HCT116 (cell line): Measurements from ENCODE around the gene CATSPERZ. TPM values are rescaled to one million over a fixed set of nuclear protein-coding genes. Genes with fewer than 3 reads are reported as not detected.

ENCODE experiments used
- ATAC-seq: fragments of 200-7000 bp; cut with Tn5 transposase; 2 replicates; pipeline ENCODE4 v1.9.1; 2020; ENCODE audit warnings: mild to moderate bottlenecking, moderate library complexity
- BruUV-seq: library from RNA; stranded (reverse); fragments of 400-500 nt; replicated peaks from 2 replicates; lab custom pipeline; 2021; lab: Mats Ljungman, UMichigan
- CTCF ChIA-PET: fragments of 300-600 bp; sonication (Branson Sonifier 250); formaldehyde crosslinking; loops from one replicate; lab custom pipeline; 2021; ENCODE audit warnings: antibody characterized with exemption; lab: Charles Lee
- POLR2A ChIA-PET: fragments of 300-600, 350-600 bp; sonication (Branson Sonifier 250); formaldehyde crosslinking; loops from one replicate; lab custom pipeline; 2021; ENCODE audit warnings: antibody characterized with exemption; lab: Charles Lee
- RAD21 ChIA-PET, 2 experiments: fragments of 300-600 bp; sonication (Branson Sonifier 250); formaldehyde crosslinking; loops; one replicate each; lab custom pipeline; 2023; ENCODE audit warnings: low total read pairs in 2 of 2; ENCODE audit not compliant: uncharacterized antibody in 2 of 2, unreplicated experiment in 2 of 2, low non-redundant PET in 1 of 2; lab: Charles Lee
- DNase-seq: peaks from one replicate; pipeline ENCODE4 v3.0.0-alpha.2; 2010; ENCODE audit warnings: low read depth, low spot score
- H2AFZ ChIP-seq: fragments of 200-600 bp; shearing (Covaris generic), sonication (generic); 2 replicates; pipeline ENCODE4 v1.6.1; 2017; ENCODE audit warnings: low read depth, mixed run types, mixed read lengths, antibody characterized with exemption, low read length; ENCODE audit not compliant: poor library complexity, severe bottlenecking
- H3K27ac ChIP-seq: 2 replicates; pipeline ENCODE4 v1.5.1; 2012; ENCODE audit warnings: low read depth, low read length
- H3K27me3 ChIP-seq: fragments of 200-600 bp; sonication (generic); 2 replicates; pipeline ENCODE4 v1.6.1; 2016; ENCODE audit warnings: mixed run types, low read length, mixed read lengths; ENCODE audit not compliant: insufficient read depth
- H3K36me3 ChIP-seq, 2 experiments: fragments of 200-500 bp in 1 of 2; fragments of 200-600 bp in 1 of 2; sonication (Bioruptor generic) in 1 of 2; sonication (generic) in 1 of 2; 2 replicates each; pipeline versions ENCODE4 v1.5.1 to v1.6.1; 2014 to 2016; ENCODE audit warnings: low read length in 2 of 2, inconsistent platforms in 1 of 2, mixed read lengths in 1 of 2, mixed run types in 1 of 2; ENCODE audit not compliant: insufficient read depth in 2 of 2, control insufficient read depth in 1 of 2
- H3K4me1 ChIP-seq, 2 experiments: fragments of 200-600 bp in 1 of 2; sonication (generic) in 1 of 2; 2 replicates each; pipeline versions ENCODE4 v1.5.1 to v1.6.1; 2012 to 2017; ENCODE audit warnings: low read length in 2 of 2, inconsistent platforms in 1 of 2, mild to moderate bottlenecking in 1 of 2, mixed read lengths in 1 of 2, mixed run types in 1 of 2, moderate library complexity in 1 of 2; ENCODE audit not compliant: insufficient read depth in 2 of 2, control insufficient read depth in 1 of 2
- H3K4me2 ChIP-seq: fragments of 200-600 bp; sonication (generic); 2 replicates; pipeline ENCODE4 v1.6.1; 2017; ENCODE audit warnings: mixed run types, low read length, mixed read lengths
- H3K4me3 ChIP-seq, 2 experiments: fragments of 200-600 bp in 1 of 2; sonication (generic) in 1 of 2; replicated peaks in 1 of 2; 2 replicates each; pipeline ENCODE4 v1.5.1; 2011 to 2016; ENCODE audit warnings: low read length in 2 of 2, control low read depth in 1 of 2, low read depth in 1 of 2, mild to moderate bottlenecking in 1 of 2, mixed read lengths in 1 of 2, mixed run types in 1 of 2
- H3K79me2 ChIP-seq: fragments of 200-600 bp; sonication (generic); 2 replicates; pipeline ENCODE4 v1.6.1; 2017; ENCODE audit warnings: mild to moderate bottlenecking, mixed run types, low read length, moderate library complexity, mixed read lengths; ENCODE audit not compliant: insufficient read depth
- H3K9ac ChIP-seq: fragments of 200-600 bp; sonication (generic); 2 replicates; pipeline ENCODE4 v1.6.1; 2016; ENCODE audit warnings: low read length, mixed read lengths
- H3K9me2 ChIP-seq: fragments of 200-600 bp; sonication (generic), shearing (Covaris generic); 2 replicates; pipeline ENCODE4 v1.6.1; 2017; ENCODE audit warnings: mixed run types, mild to moderate bottlenecking, moderate library complexity; ENCODE audit not compliant: insufficient read depth
- H3K9me3 ChIP-seq, 2 experiments: fragments of 200-500 bp in 1 of 2; fragments of 200-600 bp in 1 of 2; sonication (Bioruptor generic) in 1 of 2; sonication (generic) in 1 of 2; 2 replicates each; pipeline ENCODE4 v1.6.1; 2014 to 2017; ENCODE audit warnings: low read length in 2 of 2, mixed read lengths in 2 of 2, inconsistent platforms in 1 of 2, low read depth in 1 of 2, mild to moderate bottlenecking in 1 of 2, mixed run types in 1 of 2, moderate library complexity in 1 of 2; ENCODE audit not compliant: control insufficient read depth in 1 of 2, insufficient read depth in 1 of 2
- H4K20me1 ChIP-seq: fragments of 200-600 bp; sonication (generic), shearing (Covaris generic); 2 replicates; pipeline ENCODE4 v1.6.1; 2017; ENCODE audit warnings: mixed run types, mild to moderate bottlenecking, moderate library complexity; ENCODE audit not compliant: insufficient read depth
- ATF3 ChIP-seq: IDR thresholded peaks from 2 replicates; pipeline ENCODE4 v1.6.1; 2012
- CBX3 ChIP-seq: IDR thresholded peaks from 2 replicates; pipeline ENCODE4 v1.6.1; 2012; ENCODE audit warnings: low read depth
- CEBPB ChIP-seq: IDR thresholded peaks from 2 replicates; pipeline ENCODE4 v1.6.1; 2012; ENCODE audit warnings: low read depth
- EGR1 ChIP-seq: IDR thresholded peaks from 2 replicates; pipeline ENCODE4 v1.6.1; 2012; ENCODE audit warnings: low read depth
- ELF1 ChIP-seq: IDR thresholded peaks from 2 replicates; pipeline ENCODE4 v1.6.1; 2012; ENCODE audit warnings: low read depth, borderline replicate concordance
- EZH2 ChIP-seq: fragments of 200-600 bp; sonication (generic); IDR thresholded peaks from 2 replicates; pipeline ENCODE4 v1.6.1; 2017; ENCODE audit warnings: antibody characterized with exemption, mixed run types
- JUND ChIP-seq: IDR thresholded peaks from 2 replicates; pipeline ENCODE4 v1.6.1; 2012
- POLR2A ChIP-seq: IDR thresholded peaks from 2 replicates; pipeline ENCODE4 v1.7.0; 2011; ENCODE audit warnings: borderline replicate concordance; ENCODE audit not compliant: insufficient read depth, insufficient read length; ENCODE audit errors: extremely low read depth
- POLR2AphosphoS5 ChIP-seq: IDR thresholded peaks from 2 replicates; pipeline ENCODE4 v1.6.1; 2011; ENCODE audit warnings: mild to moderate bottlenecking, low read depth, low read length, moderate library complexity
- REST ChIP-seq: IDR thresholded peaks from 2 replicates; pipeline ENCODE4 v1.6.1; 2012; ENCODE audit warnings: low read depth
- SIN3A ChIP-seq: IDR thresholded peaks from 2 replicates; pipeline ENCODE4 v1.6.1; 2012; ENCODE audit warnings: low read depth
- SP1 ChIP-seq: IDR thresholded peaks from 2 replicates; pipeline ENCODE4 v1.6.1; 2012; ENCODE audit warnings: low read depth
- SRF ChIP-seq: IDR thresholded peaks from 2 replicates; pipeline ENCODE4 v1.6.1; 2012; ENCODE audit warnings: low read depth
- TCF7L2 ChIP-seq: IDR thresholded peaks from 2 replicates; pipeline ENCODE4 v1.7.0; 2011; ENCODE audit warnings: borderline replicate concordance, inconsistent platforms; ENCODE audit not compliant: insufficient read depth, insufficient read length; ENCODE audit errors: extremely low read depth
- YY1 ChIP-seq: IDR thresholded peaks from 2 replicates; pipeline ENCODE4 v1.6.1; 2011; ENCODE audit warnings: low read length, low read depth, moderate library complexity, mild to moderate bottlenecking; ENCODE audit not compliant: insufficient replicate concordance; ENCODE audit errors: extremely low read depth
- ZBTB33 ChIP-seq: IDR thresholded peaks from 2 replicates; pipeline ENCODE4 v1.6.1; 2011; ENCODE audit warnings: mild to moderate bottlenecking, low read length, moderate library complexity; ENCODE audit not compliant: insufficient replicate concordance; ENCODE audit errors: extremely low read depth
- intact Hi-C: fragments of 100-400 bp; cut with micrococcal nuclease; formaldehyde crosslinking; loops from 2 replicates; pipeline ENCODE4 v1.10.0; 2022
- total RNA-seq: library from RNA; stranded (reverse); gene quantifications from one replicate; pipeline ENCODE4 v1.2.1, GENCODE V29; 2021; ENCODE audit not compliant: unreplicated experiment
- TF ChIP-seq, protein P1 (sequence below): IDR thresholded peaks from 2 replicates; pipeline ENCODE4 v1.6.1; 2012

The CATSPERZ gene
- total RNA-seq, 1 experiment from 2014 or later, result 1.7 TPM

GRCh38 chr11:64288353-64288750 lies 11.8 kb upstream of the CATSPERZ start:
- no peak overlapping the region for H3K9ac ChIP-seq
- intact Hi-C loops, result no loop called here
- no peaks in the 10 kb centered on the region for H4K20me1 ChIP-seq
- H3K36me3 ChIP-seq, result no peaks in the 10 kb centered on the region
- H3K9me3 ChIP-seq, result no peaks in the 10 kb centered on the region
- H3K4me2 ChIP-seq, result no peak overlapping the region
- H3K27me3 ChIP-seq, result no peaks in the 10 kb centered on the region
- H3K27ac ChIP-seq, result no peak overlapping the region
- CTCF ChIA-PET, result interaction anchor here (0.6 kb wide), 1 partner anchor 29 kb away, joined by 3 read pairs; the partner anchor contains the start of gene TRMT112
- no peak for TF ChIP-seq JUND
- no peak for TF ChIP-seq CBX3
- no peak for TF ChIP-seq POLR2A
- no peak for TF ChIP-seq ATF3
- TF ChIP-seq ZBTB33, result no peak
- TF ChIP-seq ELF1, result no peak
- TF ChIP-seq, protein P1, sequence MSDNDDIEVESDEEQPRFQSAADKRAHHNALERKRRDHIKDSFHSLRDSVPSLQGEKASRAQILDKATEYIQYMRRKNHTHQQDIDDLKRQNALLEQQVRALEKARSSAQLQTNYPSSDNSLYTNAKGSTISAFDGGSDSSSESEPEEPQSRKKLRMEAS, result no peak
- no peak for TF ChIP-seq YY1
- TF ChIP-seq EZH2, result no peak
- TF ChIP-seq EGR1, result no peak
- no peak for TF ChIP-seq CEBPB
- TF ChIP-seq SP1, result no peak
- no peak for TF ChIP-seq REST
- TF ChIP-seq POLR2AphosphoS5, result no peak
- no peak for TF ChIP-seq TCF7L2
- TF ChIP-seq SRF, result no peak
- TF ChIP-seq SIN3A, result no peak
- TF ChIP-seq, all 23 proteins: peak for 0
- H3K79me2 ChIP-seq, result no peaks in the 10 kb centered on the region
- RAD21 ChIA-PET, result no interaction called here
- H3K9me2 ChIP-seq, result no peaks in the 10 kb centered on the region
- no peak overlapping the region for H3K4me3 ChIP-seq
- peaks cover 11 to 25% of the 10 kb centered on the region in 2 experiments for H3K4me1 ChIP-seq
- no peak for DNase-seq
- no peak overlapping the region for H2AFZ ChIP-seq
- no peak for ATAC-seq
- POLR2A ChIA-PET, result no interaction called here
- BruUV-seq, result no TSS peak
